ENCODE results near the gene CEBPA. TPM values are rescaled to one million over a fixed set of nuclear protein-coding genes. Genes with fewer than 3 reads are reported as not detected.

Gene CEBPA
- total and polyA plus RNA-seq, 8 donors, result 9.9 to 167 (median 18.8) TPM

- Histone ChIP-seq H3K27ac (no peak overlapping the region), H3K4me3 (no peak overlapping the region), H3K36me3 (no peaks in the 10 kb centered on the region), H3K9me3 (peaks cover 0 to 21% (median 9%) of the 10 kb centered on the region in 4 donors), H3K27me3 (no peaks in the 10 kb centered on the region), H3K4me1 (peaks cover 8 to 57% (median 36%) of the 10 kb centered on the region in 4 donors)
- intact Hi-C loops (cut with DNase I; ENCODE audit: low total_unique reads), result no loop called here
- DNase-seq, result no peak
- WGBS, 5 donors, result 71 to 87% (median 76%) methylated on average over 7 to 11 of the region's 11 CpGs
- TF ChIP-seq POLR2A (IDR thresholded peaks at IDR 0.05) (no peak), EP300 (IDR thresholded peaks at IDR 0.05) (no peak), POLR2AphosphoS5 (IDR thresholded peaks at IDR 0.05) (no peak)
- TF ChIP-seq, protein P1, sequence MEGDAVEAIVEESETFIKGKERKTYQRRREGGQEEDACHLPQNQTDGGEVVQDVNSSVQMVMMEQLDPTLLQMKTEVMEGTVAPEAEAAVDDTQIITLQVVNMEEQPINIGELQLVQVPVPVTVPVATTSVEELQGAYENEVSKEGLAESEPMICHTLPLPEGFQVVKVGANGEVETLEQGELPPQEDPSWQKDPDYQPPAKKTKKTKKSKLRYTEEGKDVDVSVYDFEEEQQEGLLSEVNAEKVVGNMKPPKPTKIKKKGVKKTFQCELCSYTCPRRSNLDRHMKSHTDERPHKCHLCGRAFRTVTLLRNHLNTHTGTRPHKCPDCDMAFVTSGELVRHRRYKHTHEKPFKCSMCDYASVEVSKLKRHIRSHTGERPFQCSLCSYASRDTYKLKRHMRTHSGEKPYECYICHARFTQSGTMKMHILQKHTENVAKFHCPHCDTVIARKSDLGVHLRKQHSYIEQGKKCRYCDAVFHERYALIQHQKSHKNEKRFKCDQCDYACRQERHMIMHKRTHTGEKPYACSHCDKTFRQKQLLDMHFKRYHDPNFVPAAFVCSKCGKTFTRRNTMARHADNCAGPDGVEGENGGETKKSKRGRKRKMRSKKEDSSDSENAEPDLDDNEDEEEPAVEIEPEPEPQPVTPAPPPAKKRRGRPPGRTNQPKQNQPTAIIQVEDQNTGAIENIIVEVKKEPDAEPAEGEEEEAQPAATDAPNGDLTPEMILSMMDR (IDR thresholded peaks at IDR 0.05), result no peak
These were observed 12.1 kb downstream of the CEBPA start for GRCh38 chr19:33290082-33290815.

GRCh38 chr19:33289261-33289660 is 13.1 kb downstream of the CEBPA start:
- DNase-seq, result no peak
- Histone ChIP-seq H3K27me3 (no peaks in the 10 kb centered on the region), H3K36me3 (no peaks in the 10 kb centered on the region), H3K4me1 (peaks cover 8 to 60% (median 36%) of the 10 kb centered on the region in 4 donors), H3K4me3 (no peak overlapping the region), H3K9me3 (peaks cover 0 to 21% (median 9%) of the 10 kb centered on the region in 4 donors), H3K27ac (no peak overlapping the region)
- intact Hi-C loops (cut with DNase I; ENCODE audit: low total_unique reads), result no loop called here
- TF ChIP-seq, protein P1 (IDR thresholded peaks at IDR 0.05), result no peak
- TF ChIP-seq POLR2AphosphoS5 (IDR thresholded peaks at IDR 0.05) (no peak), POLR2A (IDR thresholded peaks at IDR 0.05) (no peak), EP300 (IDR thresholded peaks at IDR 0.05) (no peak)

DNA sequence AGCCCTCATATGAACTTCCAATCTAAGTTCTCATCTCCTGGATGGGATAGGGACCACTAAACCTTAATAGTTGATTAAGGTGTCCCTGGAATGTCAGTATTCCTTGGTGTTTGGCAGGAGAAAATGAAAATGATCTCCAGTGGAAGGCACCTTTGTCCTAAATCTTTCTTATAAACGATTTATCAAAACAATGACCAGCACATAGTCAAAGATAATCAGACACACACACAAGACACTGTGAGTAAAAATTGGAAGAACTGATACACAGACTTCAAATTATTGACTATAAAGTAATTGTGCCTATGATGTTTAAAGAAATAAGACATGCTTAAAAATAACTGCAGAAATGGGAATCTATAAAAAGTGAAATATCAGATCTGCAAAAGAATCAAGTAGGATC is 13.7 kb downstream of the CEBPA start:
- Histone ChIP-seq H3K4me1 (peaks cover 8 to 54% (median 30%) of the 10 kb centered on the region in 4 donors), H3K36me3 (no peaks in the 10 kb centered on the region), H3K9me3 (peaks cover 0 to 21% (median 9%) of the 10 kb centered on the region in 4 donors), H3K4me3 (no peak overlapping the region), H3K27me3 (no peaks in the 10 kb centered on the region), H3K27ac (no peak overlapping the region)
- TF ChIP-seq, protein P1 (IDR thresholded peaks at IDR 0.05), result no peak
- TF ChIP-seq EP300 (IDR thresholded peaks at IDR 0.05) (no peak), POLR2AphosphoS5 (IDR thresholded peaks at IDR 0.05) (no peak), POLR2A (IDR thresholded peaks at IDR 0.05) (no peak)
- DNase-seq, result no peak
- WGBS, 5 donors, result 49 to 82% (median 73%) methylated on average over 1 of the region's 1 CpG
- intact Hi-C loops (cut with DNase I; ENCODE audit: low total_unique reads), result no loop called here

- no peak for DNase-seq
- H3K27ac ChIP-seq, result peak overlapping the region in 1 of 5 donors; percentile 56
- no peaks in the 10 kb centered on the region for H3K36me3 ChIP-seq
- H3K27me3 ChIP-seq, result no peaks in the 10 kb centered on the region
- no peak overlapping the region for H3K4me3 ChIP-seq
- TF ChIP-seq POLR2A (IDR thresholded peaks at IDR 0.05) (no peak), EP300 (IDR thresholded peaks at IDR 0.05) (no peak), POLR2AphosphoS5 (IDR thresholded peaks at IDR 0.05) (no peak)
- TF ChIP-seq, protein P1 (IDR thresholded peaks at IDR 0.05), result no peak
- intact Hi-C loops (cut with DNase I; ENCODE audit: low total_unique reads), result no loop called here
- peaks cover 2 to 47% (median 26%) of the 10 kb centered on the region in 4 donors for H3K4me1 ChIP-seq
- peaks cover 0 to 21% (median 9%) of the 10 kb centered on the region in 4 donors for H3K9me3 ChIP-seq
These were observed 14.4 kb downstream of the CEBPA start for GRCh38 chr19:33287927-33288326.

All from stomach (tissue), 9 donors.